GM12878 (cell line): ENCODE results near the gene VSTM5. TPM values are rescaled to one million over a fixed set of nuclear protein-coding genes. Genes with fewer than 3 reads are reported as not detected.
A peak's percentile ranks its signal among the peaks of the same experiment; 100 is the strongest.

Experiments used
- ATAC-seq: fragments of 200-7000 bp; cut with Tn5 transposase; 3 replicates; pipeline ENCODE4 v1.9.1; 2020; ENCODE audit warnings: mild to moderate bottlenecking, moderate library complexity
- BruUV-seq: library from RNA; stranded (reverse); fragments of 400-500 nt; replicated peaks from 2 replicates; lab custom pipeline; 2021; lab: Mats Ljungman, UMichigan
- CTCF ChIA-PET: fragments of 300-600 bp; sonication (Branson Sonifier 250); formaldehyde crosslinking; extraction: SDS; loops from one replicate; lab custom pipeline; 2021; ENCODE audit warnings: inconsistent platforms; lab: Yijun Ruan, JAX
- POLR2A ChIA-PET: fragments of 350-600 bp; formaldehyde crosslinking; extraction: SDS; loops from one replicate; lab custom pipeline; 2021; ENCODE audit warnings: inconsistent platforms; lab: Charles Lee
- RAD21 ChIA-PET: fragments of 300-600 bp; sonication (Branson Sonifier 250); formaldehyde crosslinking; loops from one replicate; lab custom pipeline; 2023; ENCODE audit warnings: antibody characterized with exemption; ENCODE audit not compliant: unreplicated experiment; lab: Charles Lee
- SMC1A ChIA-PET: fragments of 300-600 bp; sonication (Branson Sonifier 250); formaldehyde crosslinking; loops from one replicate; lab custom pipeline; 2023; ENCODE audit not compliant: unreplicated experiment, uncharacterized antibody; lab: Charles Lee
- DNase-seq: peaks from one replicate; pipeline ENCODE4 v3.0.0-alpha.2; 2011; ENCODE audit warnings: low read depth, low spot score
- FAIRE-seq: peaks from 3 replicates; lab custom pipeline; 2011; peaks lifted over from hg19 to GRCh38; lab: Jason Lieb, UNC
- H2AFZ ChIP-seq: 2 replicates; pipeline ENCODE4 v1.6.0; 2011; ENCODE audit warnings: low read depth, low read length, control low read depth; ENCODE audit not compliant: control insufficient read depth
- H3K27ac ChIP-seq: 2 replicates; pipeline ENCODE4 v1.5.1; 2011; ENCODE audit warnings: control low read depth; ENCODE audit not compliant: control insufficient read depth, insufficient read depth
- H3K27me3 ChIP-seq, 2 experiments: replicated peaks in 1 of 2; 2 replicates each; pipeline versions ENCODE4 v1.6.0 to v1.6.1; 2011; ENCODE audit warnings: low read length in 1 of 2; ENCODE audit not compliant: control insufficient read depth in 2 of 2, insufficient read depth in 2 of 2
- H3K36me3 ChIP-seq, 2 experiments: 2 replicates each; pipeline ENCODE4 v1.5.1; 2011; ENCODE audit warnings: low read length in 1 of 2; ENCODE audit not compliant: control insufficient read depth in 2 of 2, insufficient read depth in 2 of 2
- H3K4me1 ChIP-seq: 2 replicates; pipeline ENCODE4 v1.6.1; 2011; ENCODE audit warnings: mild to moderate bottlenecking, low read length, moderate library complexity, mixed read lengths; ENCODE audit not compliant: control insufficient read depth, insufficient read depth
- H3K4me2 ChIP-seq: 2 replicates; pipeline ENCODE4 v1.6.0; 2011; ENCODE audit warnings: control low read depth; ENCODE audit not compliant: control insufficient read depth, insufficient read depth
- H3K4me3 ChIP-seq: fragments of 200-600 bp; sonication (generic); 2 replicates; pipeline ENCODE4 v1.5.1; 2016
- H3K79me2 ChIP-seq: 2 replicates; pipeline ENCODE4 v1.6.0; 2011; ENCODE audit warnings: low read length; ENCODE audit not compliant: control insufficient read depth, insufficient read depth
- H3K9ac ChIP-seq: 2 replicates; pipeline ENCODE4 v1.8.0; 2011; ENCODE audit warnings: low read length, control low read depth, mixed read lengths; ENCODE audit not compliant: control insufficient read depth, insufficient read depth
- H3K9me3 ChIP-seq: replicated peaks from 3 replicates; pipeline ENCODE4 v1.5.1; 2011; ENCODE audit warnings: mild to moderate bottlenecking, low read length; ENCODE audit not compliant: control insufficient read depth, insufficient read depth
- H4K20me1 ChIP-seq: 2 replicates; pipeline ENCODE4 v1.6.0; 2011; ENCODE audit not compliant: control insufficient read depth, insufficient read depth
- ATF7 ChIP-seq: fragments of 450-650 bp; IDR thresholded peaks from 2 replicates; pipeline ENCODE4 v1.6.1; 2016; ENCODE audit warnings: low read depth, mild to moderate bottlenecking
- FOXK2 ChIP-seq: fragments of 450-650 bp; IDR thresholded peaks from 2 replicates; pipeline ENCODE4 v1.6.1; 2017; ENCODE audit warnings: mild to moderate bottlenecking, moderate library complexity
- FOXM1 ChIP-seq: IDR thresholded peaks from 2 replicates; pipeline ENCODE4 v1.6.1; 2012; ENCODE audit warnings: low read depth, mild to moderate bottlenecking, inconsistent platforms, low read length, moderate library complexity
- HSF1 ChIP-seq: fragments of 150-350 bp; IDR thresholded peaks from 2 replicates; pipeline ENCODE4 v1.6.1; 2014; ENCODE audit warnings: mild to moderate bottlenecking, low read depth, low read length
- IKZF1 ChIP-seq: fragments of 450-650 bp; conservative IDR thresholded peaks from 2 replicates; pipeline ENCODE4 v1.6.1; 2017; ENCODE audit warnings: antibody characterized with exemption, mild to moderate bottlenecking
- IKZF2 ChIP-seq, 2 experiments: fragments of 450-650 bp; IDR thresholded peaks; 2 replicates each; pipeline ENCODE4 v1.6.1; 2017; ENCODE audit warnings: mild to moderate bottlenecking in 2 of 2, moderate library complexity in 2 of 2
- IRF4 ChIP-seq: IDR thresholded peaks from 2 replicates; pipeline ENCODE4 v1.6.1; 2011; ENCODE audit warnings: low read depth, low read length
- KDM1A ChIP-seq: fragments of 200-600 bp; sonication (generic); IDR thresholded peaks from 2 replicates; pipeline ENCODE4 v1.6.1; 2016; ENCODE audit warnings: borderline replicate concordance
- RB1 ChIP-seq: fragments of 450-650 bp; formaldehyde crosslinking; IDR thresholded peaks from 2 replicates; pipeline ENCODE4 v1.6.1; 2017; ENCODE audit warnings: mild to moderate bottlenecking, borderline replicate concordance
- RELB ChIP-seq: fragments of 450-650 bp; IDR thresholded peaks from 2 replicates; pipeline ENCODE4 v1.6.1; 2017; ENCODE audit warnings: low read depth, mild to moderate bottlenecking, moderate library complexity
- SMAD5 ChIP-seq: IDR thresholded peaks from 2 replicates; pipeline ENCODE4 v1.6.1; 2016; ENCODE audit warnings: antibody characterized with exemption, low read depth
- TAF1 ChIP-seq: IDR thresholded peaks from 2 replicates; pipeline ENCODE4 v1.6.1; 2011; ENCODE audit warnings: mild to moderate bottlenecking, low read depth, low read length, borderline replicate concordance
- WGBS: methylation state at CpG from one replicate; pipeline ENCODE4 v1.1.6; 2016; ENCODE audit warnings: low lambda C conversion rate; ENCODE audit not compliant: insufficient replicate concordance, insufficient coverage; ENCODE audit errors: missing lambda C conversion rate; 5-methylcytosine and 5-hydroxymethylcytosine counted together
- in situ Hi-C: fragments of 300-500 bp; cut with MboI; formaldehyde crosslinking; loops from 9 replicates; pipeline ENCODE4 v1.14.3; 2018; ENCODE audit warnings: mixed read lengths
- intact Hi-C: fragments of 100-400 bp; cut with micrococcal nuclease; formaldehyde crosslinking; loops from one replicate; pipeline ENCODE4 v1.14.2; 2022; ENCODE audit not compliant: unreplicated experiment
- polyA plus RNA-seq, 11 experiments: library from polyadenylated mRNA; depleted of rRNA in 4 of 11; unstranded in 6 of 11; stranded (reverse) in 5 of 11; fragments of >200 nt; fragmentation: Nextera tagmentation in 4 of 11; fragmentation: Illumina TruSeq in 1 of 11; extraction: Ambion mirVana in 4 of 11; extraction: Trizol in 1 of 11; gene quantifications; 1 replicate in 1 of 11; 2 replicates in 10 of 11; pipeline versions ENCODE4 v1.2.1 to v1.2.3, GENCODE V29; 2011 to 2016; ENCODE audit warnings: inconsistent platforms in 2 of 11, missing spikeins in 2 of 11, low read depth in 1 of 11
- total RNA-seq, 4 experiments: library from RNA; depleted of rRNA in 3 of 4; stranded (reverse); fragments of >200 nt in 3 of 4; fragmentation: Illumina TruSeq in 1 of 4; extraction: Trizol in 1 of 4; gene quantifications; 2 replicates each; pipeline versions ENCODE4 v1.2.1 to v1.2.3, GENCODE V29; 2013 to 2021
- TF ChIP-seq, protein P1 (sequence below): fragments of 150-350 bp; IDR thresholded peaks from 2 replicates; pipeline ENCODE4 v1.6.1; 2016; ENCODE audit warnings: low read depth, low read length
- TF ChIP-seq, protein P2 (sequence below): fragments of 450-650 bp; IDR thresholded peaks from 2 replicates; pipeline ENCODE4 v1.6.1; 2017; ENCODE audit warnings: mild to moderate bottlenecking, low read depth, inconsistent platforms; ENCODE audit not compliant: poor library complexity, severe bottlenecking

Gene VSTM5
- total and polyA plus RNA-seq, 10 of the 15 experiments (the other 5 are each of a cell fraction or from before 2014, with no cell fraction given) = not detected

- ChIA-PET RAD21 (interaction anchor here (0.5 to 2.9 kb wide), 12 partner anchors 27 to 673 kb away, joined by 3 to 40 read pairs (median 4); partner anchors contain the start of genes C11orf54, CEP295, PANX1 and TAF1D), CTCF (interaction anchor here (0.6 to 3.5 kb wide), 18 partner anchors 11 to 668 kb away, joined by 3 to 36 read pairs (median 4); partner anchors contain the start of genes C11orf54 and TAF1D), SMC1A (interaction anchor here (0.7 to 4.9 kb wide), 14 partner anchors 16 to 549 kb away, joined by 3 to 74 read pairs (median 4); partner anchors contain the start of genes C11orf54, CEP295 and TAF1D), POLR2A (interaction anchor here (0.5 to 5.2 kb wide), 9 partner anchors 9 to 352 kb away, joined by 3 to 85 read pairs (median 4); partner anchors contain the start of genes C11orf54, CEP295 and TAF1D)
- 0 out of 2 replicates have a peak, but pooled peaks cover 3% of the 10 kb centered on the region for H4K20me1 ChIP-seq
- intact Hi-C loops (loop anchor here (1.0 to 10.0 kb wide), 3 partner anchors 42 to 589 kb away; partner anchors contain the start of genes C11orf54, SLC36A4 and TAF1D), in situ Hi-C loops (no loop called here)
- no peak for DNase-seq
- peak overlapping the region; percentile 71 for H3K4me2 ChIP-seq
- TSS peak; percentile 86 for BruUV-seq
- peaks cover 0 to 10% of the 10 kb centered on the region in 2 experiments; a peak in 1 of 4 replicates for H3K36me3 ChIP-seq
- no peaks in the 10 kb centered on the region for H3K27me3 ChIP-seq
- ATAC-seq = peak; percentile 61
- H3K4me3 ChIP-seq = peak overlapping the region; percentile 80
- WGBS = 3% methylated on average over 10 of the region's 10 CpGs
- H2AFZ ChIP-seq = peak overlapping the region; percentile 74
- H3K27ac ChIP-seq = peak overlapping the region; percentile 95
- FAIRE-seq = no peak
- H3K79me2 ChIP-seq = peaks cover 50% of the 10 kb centered on the region
- peak overlapping the region; percentile 99 for H3K9ac ChIP-seq
- no peaks in the 10 kb centered on the region for H3K9me3 ChIP-seq
- H3K4me1 ChIP-seq = no peaks in the 10 kb centered on the region; the same call in 1 of the 2 replicates
- TF ChIP-seq IKZF2 (IDR thresholded peaks at IDR 0.05) = peak in 1 of 2 experiments; percentile 32; a peak in 1 of 4 replicates
- TF ChIP-seq, protein P1, sequence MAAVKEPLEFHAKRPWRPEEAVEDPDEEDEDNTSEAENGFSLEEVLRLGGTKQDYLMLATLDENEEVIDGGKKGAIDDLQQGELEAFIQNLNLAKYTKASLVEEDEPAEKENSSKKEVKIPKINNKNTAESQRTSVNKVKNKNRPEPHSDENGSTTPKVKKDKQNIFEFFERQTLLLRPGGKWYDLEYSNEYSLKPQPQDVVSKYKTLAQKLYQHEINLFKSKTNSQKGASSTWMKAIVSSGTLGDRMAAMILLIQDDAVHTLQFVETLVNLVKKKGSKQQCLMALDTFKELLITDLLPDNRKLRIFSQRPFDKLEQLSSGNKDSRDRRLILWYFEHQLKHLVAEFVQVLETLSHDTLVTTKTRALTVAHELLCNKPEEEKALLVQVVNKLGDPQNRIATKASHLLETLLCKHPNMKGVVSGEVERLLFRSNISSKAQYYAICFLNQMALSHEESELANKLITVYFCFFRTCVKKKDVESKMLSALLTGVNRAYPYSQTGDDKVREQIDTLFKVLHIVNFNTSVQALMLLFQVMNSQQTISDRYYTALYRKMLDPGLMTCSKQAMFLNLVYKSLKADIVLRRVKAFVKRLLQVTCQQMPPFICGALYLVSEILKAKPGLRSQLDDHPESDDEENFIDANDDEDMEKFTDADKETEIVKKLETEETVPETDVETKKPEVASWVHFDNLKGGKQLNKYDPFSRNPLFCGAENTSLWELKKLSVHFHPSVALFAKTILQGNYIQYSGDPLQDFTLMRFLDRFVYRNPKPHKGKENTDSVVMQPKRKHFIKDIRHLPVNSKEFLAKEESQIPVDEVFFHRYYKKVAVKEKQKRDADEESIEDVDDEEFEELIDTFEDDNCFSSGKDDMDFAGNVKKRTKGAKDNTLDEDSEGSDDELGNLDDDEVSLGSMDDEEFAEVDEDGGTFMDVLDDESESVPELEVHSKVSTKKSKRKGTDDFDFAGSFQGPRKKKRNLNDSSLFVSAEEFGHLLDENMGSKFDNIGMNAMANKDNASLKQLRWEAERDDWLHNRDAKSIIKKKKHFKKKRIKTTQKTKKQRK = no peak
- no peak for TF ChIP-seq FOXM1
- 0 out of 2 replicates have a peak, but pooled peaks have one; percentile 47 for TF ChIP-seq HSF1
- 0 out of 2 replicates have a peak, but pooled peaks have one; percentile 32 for TF ChIP-seq ATF7
- TF ChIP-seq RB1 = peak; percentile 89; the same call in 1 of the 2 replicates
- TF ChIP-seq TAF1 = no peak
- TF ChIP-seq RELB = no peak
- no peak for TF ChIP-seq IRF4
- no peak for TF ChIP-seq SMAD5
- no peak for TF ChIP-seq FOXK2
- TF ChIP-seq, protein P2, sequence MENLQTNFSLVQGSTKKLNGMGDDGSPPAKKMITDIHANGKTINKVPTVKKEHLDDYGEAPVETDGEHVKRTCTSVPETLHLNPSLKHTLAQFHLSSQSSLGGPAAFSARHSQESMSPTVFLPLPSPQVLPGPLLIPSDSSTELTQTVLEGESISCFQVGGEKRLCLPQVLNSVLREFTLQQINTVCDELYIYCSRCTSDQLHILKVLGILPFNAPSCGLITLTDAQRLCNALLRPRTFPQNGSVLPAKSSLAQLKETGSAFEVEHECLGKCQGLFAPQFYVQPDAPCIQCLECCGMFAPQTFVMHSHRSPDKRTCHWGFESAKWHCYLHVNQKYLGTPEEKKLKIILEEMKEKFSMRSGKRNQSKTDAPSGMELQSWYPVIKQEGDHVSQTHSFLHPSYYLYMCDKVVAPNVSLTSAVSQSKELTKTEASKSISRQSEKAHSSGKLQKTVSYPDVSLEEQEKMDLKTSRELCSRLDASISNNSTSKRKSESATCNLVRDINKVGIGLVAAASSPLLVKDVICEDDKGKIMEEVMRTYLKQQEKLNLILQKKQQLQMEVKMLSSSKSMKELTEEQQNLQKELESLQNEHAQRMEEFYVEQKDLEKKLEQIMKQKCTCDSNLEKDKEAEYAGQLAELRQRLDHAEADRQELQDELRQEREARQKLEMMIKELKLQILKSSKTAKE = peak; percentile 56
- TF ChIP-seq KDM1A = no peak
- peak; percentile 6; the same call in 1 of the 2 replicates for TF ChIP-seq IKZF1
These were observed 66.7 kb downstream of the VSTM5 start for GRCh38 chr11:93783765-93784144.
